K562 (cell line): ENCODE results near the gene RIPOR2. TPM values are rescaled to one million over a fixed set of nuclear protein-coding genes. Genes with fewer than 3 reads are reported as not detected.

Experiments
- ATAC-seq: fragments of 200-7000 bp; cut with Tn5 transposase; 3 replicates; pipeline ENCODE4 v1.9.1; 2020; ENCODE audit warnings: moderate library complexity
- BruUV-seq: library from RNA; stranded (reverse); fragments of 400-500 nt; replicated peaks from 2 replicates; lab custom pipeline; 2021; lab: Mats Ljungman, UMichigan
- CTCF ChIA-PET: fragments of 300-600 bp; formaldehyde crosslinking; extraction: SDS; loops from one replicate; lab custom pipeline; 2021; ENCODE audit warnings: low intra/inter-chr PET ratio; lab: Yijun Ruan, JAX
- POLR2A ChIA-PET: fragments of 300-600, 350-650 bp; sonication (Branson Sonifier 250); formaldehyde crosslinking; extraction: SDS; loops from one replicate; lab custom pipeline; 2021; ENCODE audit warnings: antibody characterized with exemption, inconsistent platforms; lab: Yijun Ruan, JAX
- DNase-seq, 4 experiments: peaks; one replicate each; pipeline versions ENCODE4 v3.0.0 to v3.0.0-alpha.2; 2011 to 2018; ENCODE audit warnings: low spot score in 3 of 4, mixed read lengths in 3 of 4; ENCODE audit errors: extremely low read depth in 1 of 4
- FAIRE-seq: peaks from 2 replicates; lab custom pipeline; 2011; peaks lifted over from hg19 to GRCh38; lab: Jason Lieb, UNC
- H2AFZ ChIP-seq: 2 replicates; pipeline ENCODE4 v1.6.0; 2011; ENCODE audit warnings: low read depth, low read length, control low read depth, inconsistent platforms
- H3K27ac ChIP-seq: fragments of 200-600 bp; 3 replicates; pipeline ENCODE4 v1.8.0; 2011; ENCODE audit warnings: low read depth, mild to moderate bottlenecking, control low read depth, inconsistent platforms, low read length, moderate library complexity, mixed read lengths; ENCODE audit errors: extremely low read depth
- H3K27me3 ChIP-seq, 2 experiments: fragments of 300-600 bp in 1 of 2; 2 replicates in 1 of 2; 3 replicates in 1 of 2; pipeline versions ENCODE4 v1.6.0 to v1.8.0; 2011; ENCODE audit warnings: inconsistent platforms in 2 of 2, low read length in 2 of 2, mild to moderate bottlenecking in 1 of 2, mixed read lengths in 1 of 2, moderate library complexity in 1 of 2; ENCODE audit not compliant: control insufficient read depth in 2 of 2, insufficient read depth in 2 of 2
- H3K36me3 ChIP-seq: fragments of 300-600 bp; 3 replicates; pipeline ENCODE4 v1.8.0; 2011; ENCODE audit warnings: mild to moderate bottlenecking, low read length, inconsistent platforms; ENCODE audit not compliant: control insufficient read depth, insufficient read depth
- H3K4me1 ChIP-seq, 2 experiments: fragments of 200-600 bp in 1 of 2; replicated peaks in 1 of 2; 2 replicates in 1 of 2; 3 replicates in 1 of 2; pipeline versions ENCODE4 v1.5.1 to v1.8.0; 2011; ENCODE audit warnings: inconsistent platforms in 2 of 2, low read length in 2 of 2, mild to moderate bottlenecking in 1 of 2, mixed read lengths in 1 of 2, moderate library complexity in 1 of 2; ENCODE audit not compliant: control insufficient read depth in 2 of 2, insufficient read depth in 2 of 2
- H3K4me2 ChIP-seq: 2 replicates; pipeline ENCODE4 v1.6.1; 2011; ENCODE audit warnings: low read length, control low read depth, inconsistent platforms, mixed read lengths; ENCODE audit not compliant: insufficient read depth
- H3K4me3 ChIP-seq: fragments of 200-600 bp; sonication (generic), shearing (Covaris generic); 2 replicates; pipeline ENCODE4 v1.5.1; 2016; ENCODE audit warnings: control low read depth, inconsistent platforms
- H3K79me2 ChIP-seq: fragments of 200-600 bp; 3 replicates; pipeline ENCODE4 v1.8.0; 2011; ENCODE audit warnings: low read length, inconsistent platforms; ENCODE audit not compliant: control insufficient read depth, insufficient read depth
- H3K9ac ChIP-seq, 2 experiments: 2 replicates each; pipeline versions ENCODE4 v1.6.0 to v1.6.1; 2011; ENCODE audit warnings: low read depth in 2 of 2, low read length in 2 of 2, control low read depth in 1 of 2, inconsistent platforms in 1 of 2, mild to moderate bottlenecking in 1 of 2, mixed read lengths in 1 of 2; ENCODE audit not compliant: insufficient read depth in 1 of 2
- H3K9me1 ChIP-seq: one replicate; pipeline ENCODE4 v1.6.0; 2011; ENCODE audit warnings: inconsistent platforms, mild to moderate bottlenecking, low read length, moderate library complexity; ENCODE audit not compliant: control insufficient read depth, insufficient read depth
- H3K9me3 ChIP-seq: replicated peaks from 2 replicates; pipeline ENCODE4 v1.5.1; 2011; ENCODE audit warnings: low read depth, low read length, inconsistent platforms; ENCODE audit not compliant: control insufficient read depth, insufficient read depth
- H4K20me1 ChIP-seq: replicated peaks from 2 replicates; pipeline ENCODE4 v1.6.1; 2011; ENCODE audit warnings: low read length, inconsistent platforms, mixed read lengths; ENCODE audit not compliant: control insufficient read depth, insufficient read depth
- BRF2 ChIP-seq: IDR thresholded peaks from 3 replicates; pipeline ENCODE4 v1.6.1; 2011; ENCODE audit warnings: borderline replicate concordance, mild to moderate bottlenecking; ENCODE audit not compliant: insufficient read length, insufficient read depth
- ELF1 ChIP-seq: fragments of 200-800 bp; sonication (Bioruptor generic); IDR thresholded peaks from 2 replicates; pipeline ENCODE4 v1.6.1; 2016; ENCODE audit warnings: missing genetic modification characterization, missing compliant biosample characterization
- KDM2B ChIP-seq: fragments of 250-450 bp; sonication (Bioruptor Pico); IDR thresholded peaks from 2 replicates; pipeline ENCODE4 v1.8.0; 2021; ENCODE audit warnings: mild to moderate bottlenecking, moderate library complexity
- MECOM ChIP-seq: fragments of 250-450 bp; sonication (Bioruptor Pico); IDR thresholded peaks from 2 replicates; pipeline ENCODE4 v1.8.0; 2022; ENCODE audit warnings: inconsistent platforms
- MLLT1 ChIP-seq, 2 experiments: fragments of 450-650 bp; IDR thresholded peaks; 2 replicates each; pipeline ENCODE4 v1.6.1; 2016
- POLR2B ChIP-seq: fragments of 450-650 bp; IDR thresholded peaks from 2 replicates; pipeline ENCODE4 v1.6.1; 2018; ENCODE audit warnings: low read depth; ENCODE audit not compliant: partially characterized antibody
- SRSF3 ChIP-seq: fragments of 200-400 bp; formaldehyde crosslinking; IDR thresholded peaks from 2 replicates; pipeline ENCODE4 v1.6.1; 2016; ENCODE audit warnings: mild to moderate bottlenecking, low read length, moderate library complexity; ENCODE audit not compliant: insufficient read depth
- ZBED1 ChIP-seq: IDR thresholded peaks from 2 replicates; pipeline ENCODE4 v1.6.1; 2014
- ZBTB26 ChIP-seq: fragments of 450-650 bp; formaldehyde crosslinking; IDR thresholded peaks from 2 replicates; pipeline ENCODE4 v1.4.0; 2022; ENCODE audit warnings: missing genetic modification characterization
- ZNF280A ChIP-seq: fragments of 450-650 bp; IDR thresholded peaks from 2 replicates; pipeline ENCODE4 v1.6.1; 2018; ENCODE audit warnings: mild to moderate bottlenecking, low read depth; ENCODE audit not compliant: partially characterized antibody
- ZNF384 ChIP-seq: IDR thresholded peaks from 2 replicates; pipeline ENCODE4 v1.6.1; 2012; ENCODE audit warnings: low read depth, low read length, improper control_type of control experiment
- ZNF408 ChIP-seq: fragments of 250-450 bp; sonication (Bioruptor Pico); IDR thresholded peaks from 2 replicates; pipeline ENCODE4 v1.4.0; 2020; ENCODE audit warnings: low read depth, mild to moderate bottlenecking, moderate library complexity
- ZNF717 ChIP-seq: fragments of 250-450 bp; sonication (Bioruptor Pico); IDR thresholded peaks from 2 replicates; pipeline ENCODE4 v1.5.0; 2021
- WGBS: fragments of 100-300 bp; shearing (Covaris generic); methylation state at CpG from one replicate; pipeline ENCODE4 v1.1.6; 2016; ENCODE audit warnings: low coverage, mixed read lengths; ENCODE audit not compliant: insufficient coverage; ENCODE audit errors: missing lambda C conversion rate; 5-methylcytosine and 5-hydroxymethylcytosine counted together
- in situ Hi-C: fragments of 300-500 bp; cut with MboI; formaldehyde crosslinking; loops from 4 replicates; pipeline ENCODE4 v1.15.0; 2018; ENCODE audit warnings: inconsistent platforms, mixed read lengths
- intact Hi-C: fragments of 100-400 bp; cut with micrococcal nuclease; formaldehyde crosslinking; loops from 2 replicates; pipeline ENCODE4 v1.14.2; 2022
- polyA plus RNA-seq, 8 experiments: library from polyadenylated mRNA; depleted of rRNA in 4 of 8; stranded (reverse) in 5 of 8; unstranded in 3 of 8; fragments of >200 nt; fragmentation: Nextera tagmentation in 2 of 8; fragmentation: Illumina TruSeq in 1 of 8; extraction: Ambion mirVana in 2 of 8; extraction: Trizol in 1 of 8; gene quantifications; 2 replicates each; pipeline versions ENCODE4 v1.2.1 to v1.2.3, GENCODE V29; 2011 to 2014; ENCODE audit warnings: inconsistent platforms in 1 of 8, missing spikeins in 1 of 8
- total RNA-seq, 7 experiments: library from RNA; depleted of rRNA in 6 of 7; stranded (reverse); fragments of >200 nt in 6 of 7; fragmentation: Illumina TruSeq in 2 of 7; extraction: Trizol in 2 of 7; gene quantifications; 2 replicates each; pipeline versions ENCODE4 v1.2.1 to v1.2.3, GENCODE V29; 2011 to 2021; ENCODE audit warnings: low replicate concordance in 1 of 7
- TF ChIP-seq, protein P1 (sequence below): fragments of 450-650 bp; IDR thresholded peaks from 2 replicates; pipeline ENCODE4 v1.6.1; 2016; ENCODE audit warnings: antibody characterized with exemption
- TF ChIP-seq, protein P2 (sequence below): sonication (generic); IDR thresholded peaks from 2 replicates; pipeline ENCODE4 v1.6.1; 2016

RIPOR2 gene
- total and polyA plus RNA-seq, 9 of the 15 experiments (the other 6 are each of a cell fraction or from before 2014, with no cell fraction given): 0.04 to 1.0 (median 0.47) TPM; not detected in 2

DNA sequence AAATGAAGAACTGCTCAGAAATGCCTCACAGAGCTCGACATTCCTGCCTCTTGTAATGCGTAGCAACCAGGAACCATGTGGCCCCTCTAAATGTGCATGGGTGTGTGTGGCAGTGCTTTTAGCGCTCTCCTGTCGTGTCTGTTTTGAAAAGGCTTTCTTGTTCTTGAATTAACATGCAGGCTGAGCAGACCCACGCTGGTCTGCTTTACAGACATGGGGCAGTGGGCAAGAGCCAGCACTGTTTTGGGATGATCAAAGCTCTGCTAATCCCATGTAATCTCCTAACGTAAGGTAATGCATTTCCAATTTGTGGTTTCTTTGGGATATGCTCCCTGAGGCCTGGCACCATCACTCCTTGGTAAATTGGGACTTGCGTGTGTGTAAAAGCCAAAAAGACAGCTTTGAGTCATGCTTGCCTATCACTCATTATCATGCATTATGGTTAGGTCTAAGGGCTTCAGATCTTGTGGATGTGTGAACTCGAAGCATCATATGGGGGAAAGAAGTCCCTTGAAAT is 11.8 kb downstream of the RIPOR2 start:
- FAIRE-seq (no peak), DNase-seq (no peak), ATAC-seq (no peak)
- H3K4me1 ChIP-seq: no peaks in the 10 kb centered on the region
- H3K9me3 ChIP-seq: no peaks in the 10 kb centered on the region
- H2AFZ ChIP-seq: no peak overlapping the region
- H3K9ac ChIP-seq: no peak overlapping the region
- peaks cover 0 to 5% of the 10 kb centered on the region in 2 experiments; a peak in 1 of 5 replicates for H3K27me3 ChIP-seq
- H3K27ac ChIP-seq: no peak overlapping the region
- CTCF ChIA-PET: no interaction called here
- no peak overlapping the region for H3K4me3 ChIP-seq
- TF ChIP-seq ZNF408 (CRISPR knock-in tag) (no peak), ZBED1 (no peak), SRSF3 (no peak), ZNF384 (no peak), MLLT1 (IDR thresholded peaks at IDR 0.05) (no peak), ZBTB26 (CRISPR knock-in tag) (no peak), BRF2 (no peak), ZNF280A (no peak), ZNF717 (no peak), POLR2B (no peak), KDM2B (CRISPR knock-in tag) (no peak), MECOM (CRISPR knock-in tag) (no peak), ELF1 (tag) (no peak)
- TF ChIP-seq, protein P1, sequence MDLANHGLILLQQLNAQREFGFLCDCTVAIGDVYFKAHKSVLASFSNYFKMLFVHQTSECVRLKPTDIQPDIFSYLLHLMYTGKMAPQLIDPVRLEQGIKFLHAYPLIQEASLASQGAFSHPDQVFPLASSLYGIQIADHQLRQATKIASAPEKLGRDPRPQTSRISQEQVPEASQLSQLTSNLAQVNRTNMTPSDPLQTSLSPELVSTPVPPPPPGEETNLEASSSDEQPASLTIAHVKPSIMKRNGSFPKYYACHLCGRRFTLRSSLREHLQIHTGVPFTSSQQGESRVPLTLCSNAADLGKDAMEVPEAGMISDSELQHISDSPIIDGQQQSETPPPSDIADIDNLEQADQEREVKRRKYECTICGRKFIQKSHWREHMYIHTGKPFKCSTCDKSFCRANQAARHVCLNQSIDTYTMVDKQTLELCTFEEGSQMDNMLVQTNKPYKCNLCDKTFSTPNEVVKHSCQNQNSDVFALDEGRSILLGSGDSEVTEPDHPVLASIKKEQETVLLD: no peak
- TF ChIP-seq, protein P2, sequence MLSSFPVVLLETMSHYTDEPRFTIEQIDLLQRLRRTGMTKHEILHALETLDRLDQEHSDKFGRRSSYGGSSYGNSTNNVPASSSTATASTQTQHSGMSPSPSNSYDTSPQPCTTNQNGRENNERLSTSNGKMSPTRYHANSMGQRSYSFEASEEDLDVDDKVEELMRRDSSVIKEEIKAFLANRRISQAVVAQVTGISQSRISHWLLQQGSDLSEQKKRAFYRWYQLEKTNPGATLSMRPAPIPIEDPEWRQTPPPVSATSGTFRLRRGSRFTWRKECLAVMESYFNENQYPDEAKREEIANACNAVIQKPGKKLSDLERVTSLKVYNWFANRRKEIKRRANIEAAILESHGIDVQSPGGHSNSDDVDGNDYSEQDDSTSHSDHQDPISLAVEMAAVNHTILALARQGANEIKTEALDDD: no peak
- POLR2A ChIA-PET: no interaction called here
- intact Hi-C loops (no loop called here), in situ Hi-C loops (no loop called here)
- no peak overlapping the region for H3K4me2 ChIP-seq
- no peaks in the 10 kb centered on the region for H3K9me1 ChIP-seq
- WGBS: 2% methylated on average over 8 of the region's 8 CpGs
- no peaks in the 10 kb centered on the region for H3K36me3 ChIP-seq
- no peaks in the 10 kb centered on the region for H3K79me2 ChIP-seq
- BruUV-seq: no TSS peak
- no peaks in the 10 kb centered on the region for H4K20me1 ChIP-seq
